BJ (cell line): ENCODE results near the gene CYB5R3. TPM values are rescaled to one million over a fixed set of nuclear protein-coding genes. Genes with fewer than 3 reads are reported as not detected.
A peak's percentile ranks its signal among the peaks of the same experiment; 100 is the strongest.
"Not testable (repeated sequence)": the region's sequence is repeated elsewhere in the genome, so short reads cannot be mapped to it uniquely, and the experiment has no call there.

ENCODE experiments used
- CTCF ChIA-PET: fragments of 350-600 bp; formaldehyde crosslinking; extraction: SDS; loops from one replicate; lab custom pipeline; 2021; ENCODE audit warnings: antibody characterized with exemption, inconsistent platforms; lab: Yijun Ruan, JAX
- POLR2A ChIA-PET: fragments of 300-600 bp; sonication (Branson Sonifier 250); formaldehyde crosslinking; extraction: SDS; loops from one replicate; lab custom pipeline; 2021; ENCODE audit warnings: antibody characterized with exemption; lab: Charles Lee
- DNase-seq: peaks from one replicate; pipeline ENCODE4 v3.0.0-alpha.2; 2011; ENCODE audit warnings: low read depth
- H3K27me3 ChIP-seq: 2 replicates; pipeline ENCODE4 v1.6.0; 2011; ENCODE audit warnings: low read length; ENCODE audit not compliant: control insufficient read depth, insufficient read depth
- H3K36me3 ChIP-seq: 2 replicates; pipeline ENCODE4 v1.5.1; 2011; ENCODE audit warnings: low read length; ENCODE audit not compliant: control insufficient read depth, insufficient read depth
- H3K4me3 ChIP-seq: 2 replicates; pipeline ENCODE4 v1.5.1; 2011; ENCODE audit warnings: low read depth, mild to moderate bottlenecking, control low read depth, low read length
- CTCF ChIP-seq: IDR thresholded peaks from 2 replicates; pipeline ENCODE4 v1.5.1; 2011; ENCODE audit warnings: low read depth, mild to moderate bottlenecking, control low read depth, inconsistent platforms, low read length, moderate library complexity; ENCODE audit not compliant: insufficient read depth
- polyA plus RNA-seq: library from polyadenylated mRNA; depleted of rRNA; stranded (reverse); fragments of >200 nt; gene quantifications from 2 replicates; pipeline ENCODE4 v1.2.3, GENCODE V29; 2011

Gene CYB5R3
- polyA plus RNA-seq, 1 experiment: 418 TPM

DNA sequence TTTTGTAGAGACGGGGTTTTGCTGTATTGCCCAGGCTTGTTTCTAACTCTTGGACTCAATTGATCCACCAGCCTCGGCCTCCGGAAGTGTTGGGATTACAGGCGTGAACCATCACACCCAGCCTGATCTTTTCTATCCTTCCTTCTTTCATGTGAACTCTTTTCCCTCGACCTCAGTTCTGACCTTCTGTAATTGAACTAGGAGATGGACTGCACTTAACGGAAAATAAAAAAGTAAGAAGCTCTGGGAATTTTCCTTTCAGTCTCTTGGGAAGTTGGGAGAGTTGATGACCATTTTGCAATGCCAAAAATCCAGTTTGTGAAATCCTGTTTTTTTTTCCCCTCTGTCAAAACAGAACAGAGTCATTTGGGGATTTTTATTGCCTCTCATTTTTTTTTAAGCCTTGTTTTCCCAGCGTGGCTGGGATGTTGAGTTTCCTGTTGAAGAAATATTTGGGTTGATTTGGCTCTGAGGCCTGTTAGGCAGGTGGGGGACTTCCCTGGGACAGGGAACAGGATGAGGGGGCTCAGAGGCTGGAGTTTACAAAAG, 26.9 kb upstream of the CYB5R3 start:
- CTCF ChIA-PET: interaction anchor here (0.6 to 1.3 kb wide), 3 partner anchors 15 to 54 kb away, joined by 3 read pairs; no protein-coding TSS in a partner anchor
- POLR2A ChIA-PET: no interaction called here

GRCh38 chr22:42673898-42674401, 24.8 kb upstream of the CYB5R3 start:
- Histone ChIP-seq H3K27me3 (no peaks in the 10 kb centered on the region), H3K36me3 (no peaks in the 10 kb centered on the region), H3K4me3 (no peak overlapping the region)
- no peak for TF ChIP-seq CTCF
- ChIA-PET POLR2A (no interaction called here), CTCF (interaction anchor here (1.1 to 1.7 kb wide), 2 partner anchors 10 to 13 kb away, joined by 6 to 9 read pairs; no protein-coding TSS in a partner anchor)
- no peak for DNase-seq

More for the DNA sequence above, 26.9 kb upstream of the CYB5R3 start:
- no peak for TF ChIP-seq CTCF
- peak; percentile 65 for DNase-seq
- Histone ChIP-seq H3K4me3 (no peak overlapping the region), H3K27me3 (no peaks in the 10 kb centered on the region), H3K36me3 (no peaks in the 10 kb centered on the region)

DNA sequence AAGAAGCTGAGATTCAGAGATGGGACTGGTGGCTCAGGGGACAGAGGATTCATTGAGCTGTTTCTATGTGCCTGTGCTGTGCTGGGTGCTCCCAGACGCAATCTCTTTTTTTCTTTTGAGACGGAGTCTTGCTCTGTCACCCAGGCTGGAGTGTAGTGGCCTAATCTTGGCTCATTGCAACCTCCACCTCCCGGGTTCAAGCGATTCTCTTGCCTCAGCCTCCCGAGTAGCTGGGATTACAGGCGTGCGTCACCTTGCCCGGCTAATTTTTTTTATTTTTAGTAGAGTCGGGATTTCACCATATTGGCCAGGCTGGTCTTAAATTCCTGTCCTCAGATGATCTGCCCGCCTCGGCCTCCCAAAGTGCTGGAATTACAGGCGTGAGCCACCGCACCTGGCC, 23.9 kb upstream of the CYB5R3 start:
- H3K36me3 ChIP-seq, H3K4me3 ChIP-seq, DNase-seq, H3K27me3 ChIP-seq, POLR2A ChIA-PET: not testable (repeated sequence)
- CTCF ChIA-PET: interaction anchor here (0.8 to 1.7 kb wide), 4 partner anchors 9 to 417 kb away, joined by 3 to 9 read pairs (median 4); no protein-coding TSS in a partner anchor

- H3K27me3 ChIP-seq: no peaks in the 10 kb centered on the region
- H3K36me3 ChIP-seq: no peaks in the 10 kb centered on the region
- TF ChIP-seq CTCF: no peak
- no peak for DNase-seq
- no peak overlapping the region for H3K4me3 ChIP-seq
- ChIA-PET POLR2A (no interaction called here), CTCF (interaction anchor here (1.2 kb wide), 1 partner anchor 9 kb away, joined by 3 read pairs; no protein-coding TSS in a partner anchor)
Observed at GRCh38 chr22:42670921-42671709, 21.9 kb upstream of the CYB5R3 start.

DNA sequence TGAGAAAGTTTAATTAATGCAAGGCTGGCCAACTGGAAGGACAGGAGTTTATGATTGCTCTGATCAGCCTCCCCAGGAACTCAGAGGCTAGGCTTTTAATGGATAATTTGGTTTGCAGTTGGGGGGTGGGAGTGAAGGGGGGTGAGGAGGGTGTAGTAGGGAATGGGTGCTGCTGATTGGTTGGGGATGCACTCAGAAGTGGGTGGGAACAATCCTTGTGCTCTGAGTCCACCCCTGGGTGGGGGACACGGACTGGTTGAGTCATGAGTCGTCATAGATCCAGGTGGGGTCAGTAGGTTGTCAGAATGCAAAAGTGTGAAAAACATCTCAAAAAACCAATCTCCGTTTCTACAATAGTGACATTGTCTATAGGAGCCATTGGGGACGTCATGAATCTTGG, 20.9 kb upstream of the CYB5R3 start:
- CTCF ChIA-PET: no interaction called here
- H3K4me3 ChIP-seq: no peak overlapping the region
- no peaks in the 10 kb centered on the region for H3K27me3 ChIP-seq
- DNase-seq: no peak
- TF ChIP-seq CTCF: no peak
- POLR2A ChIA-PET: no interaction called here
- H3K36me3 ChIP-seq: no peaks in the 10 kb centered on the region

GRCh38 chr22:42666393-42666792, 17.2 kb upstream of the CYB5R3 start:
- CTCF ChIA-PET: interaction anchor here (0.7 to 1.2 kb wide), 3 partner anchors 24 to 54 kb away, joined by 3 to 5 read pairs (median 4); partner anchors contain the start of gene A4GALT
- H3K36me3 ChIP-seq, POLR2A ChIA-PET, H3K27me3 ChIP-seq, DNase-seq, H3K4me3 ChIP-seq: not testable (repeated sequence)
